Omental fat pad (tissue), 4 donors: ENCODE results near the gene ADGRL1. TPM values are rescaled to one million over a fixed set of nuclear protein-coding genes. Genes with fewer than 3 reads are reported as not detected.

Experiments
- ATAC-seq: fragments of 150-250 bp; one replicate; pipeline ENCODE4 v1.9.1; 2016; ENCODE audit warnings: mild to moderate bottlenecking, moderate library complexity; ENCODE audit not compliant: low FRiP score
- DNase-seq: peaks from one replicate; pipeline ENCODE4 v3.0.0-alpha.2; 2019; ENCODE audit warnings: low spot score
- small RNA-seq: library from RNA; depleted of rRNA; stranded (forward); fragments of <200 nt; gene quantifications from one replicate; pipeline ENCODE3, GENCODE V24; 2016
- total RNA-seq, 4 donors: library from RNA; depleted of rRNA; stranded (reverse); fragments of >200 nt; gene quantifications; one replicate each; pipeline ENCODE4 v1.1.0, GENCODE V29; 2016
- TF ChIP-seq, protein P1 (sequence below), 3 donors: fragments of 450-650 bp; IDR thresholded peaks; one replicate each; pipeline ENCODE4 v1.5.1; 2016 to 2017; ENCODE audit warnings: antibody characterized with exemption in 3 of 3, mild to moderate bottlenecking in 3 of 3, moderate library complexity in 2 of 3

ADGRL1 gene
- total RNA-seq, 4 donors from 2014 or later: 7.7 to 18.0 (median 13.9) TPM

DNA sequence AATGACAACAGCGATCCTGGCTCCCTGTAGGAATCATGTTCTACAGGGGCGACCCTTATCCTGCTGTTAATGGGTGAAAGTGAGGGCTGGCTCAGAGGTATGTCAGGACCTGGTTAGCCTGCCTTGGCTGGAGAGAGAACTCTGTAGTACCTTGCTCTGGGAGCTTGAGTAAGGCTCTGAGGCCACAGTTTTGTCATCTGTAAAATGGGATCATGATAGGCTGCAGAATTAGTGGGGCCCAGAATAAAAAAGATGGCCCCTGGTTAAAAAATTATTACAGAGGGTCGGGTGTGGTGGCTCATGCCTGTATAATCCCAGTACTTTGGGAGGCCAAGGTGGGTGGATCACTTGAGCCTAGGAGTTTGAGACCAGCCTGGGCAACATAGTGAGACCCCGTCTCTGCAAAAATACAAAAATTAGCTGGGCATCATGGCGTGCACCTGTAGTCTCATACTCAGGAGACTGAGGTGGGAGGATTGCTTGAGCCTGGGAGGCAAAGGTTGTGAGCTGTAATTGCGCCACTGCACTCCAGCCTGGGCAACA is 104.9 kb downstream of the ADGRL1 start:
- TF ChIP-seq, protein P1, sequence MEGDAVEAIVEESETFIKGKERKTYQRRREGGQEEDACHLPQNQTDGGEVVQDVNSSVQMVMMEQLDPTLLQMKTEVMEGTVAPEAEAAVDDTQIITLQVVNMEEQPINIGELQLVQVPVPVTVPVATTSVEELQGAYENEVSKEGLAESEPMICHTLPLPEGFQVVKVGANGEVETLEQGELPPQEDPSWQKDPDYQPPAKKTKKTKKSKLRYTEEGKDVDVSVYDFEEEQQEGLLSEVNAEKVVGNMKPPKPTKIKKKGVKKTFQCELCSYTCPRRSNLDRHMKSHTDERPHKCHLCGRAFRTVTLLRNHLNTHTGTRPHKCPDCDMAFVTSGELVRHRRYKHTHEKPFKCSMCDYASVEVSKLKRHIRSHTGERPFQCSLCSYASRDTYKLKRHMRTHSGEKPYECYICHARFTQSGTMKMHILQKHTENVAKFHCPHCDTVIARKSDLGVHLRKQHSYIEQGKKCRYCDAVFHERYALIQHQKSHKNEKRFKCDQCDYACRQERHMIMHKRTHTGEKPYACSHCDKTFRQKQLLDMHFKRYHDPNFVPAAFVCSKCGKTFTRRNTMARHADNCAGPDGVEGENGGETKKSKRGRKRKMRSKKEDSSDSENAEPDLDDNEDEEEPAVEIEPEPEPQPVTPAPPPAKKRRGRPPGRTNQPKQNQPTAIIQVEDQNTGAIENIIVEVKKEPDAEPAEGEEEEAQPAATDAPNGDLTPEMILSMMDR (IDR thresholded peaks at IDR 0.05): no peak
- ATAC-seq: no peak
- no peak for DNase-seq

Small RNA genes lying within 50 kb of the gene (small RNA-seq; reads per million reads assigned to genes)
- not detected for gene RN7SL231P

Other genes with a start within 250 kb of the ADGRL1 start
- 1 to 10 TPM; 2.8 to 7.6 (median 3.2) TPM for gene RFX1, start 199.8 kb downstream of the ADGRL1 start, total RNA-seq
- gene RLN3, start 178.0 kb downstream of the ADGRL1 start, total RNA-seq: not detected
- gene IL27RA, start 174.4 kb downstream of the ADGRL1 start, total RNA-seq: 10 to 100 TPM in 1 of 4 donors, 1 to 10 TPM in 3; 4.5 to 12.8 (median 6.3) TPM
- not detected for gene PALM3, start 144.1 kb downstream of the ADGRL1 start, total RNA-seq
- 1 to 10 TPM in 3 of 4 donors, not detected in 1; 1.6 to 3.0 (median 2.8) TPM for gene MISP3, start 133.4 kb downstream of the ADGRL1 start, total RNA-seq
- not detected for gene C19orf67, start 120.4 kb downstream of the ADGRL1 start, total RNA-seq
- gene SAMD1, start 115.4 kb downstream of the ADGRL1 start, total RNA-seq: 10 to 100 TPM in 2 of 4 donors, 1 to 10 TPM in 2; 8.6 to 22.5 (median 10.8) TPM
- gene PRKACA, start 88.4 kb downstream of the ADGRL1 start, total RNA-seq: 10 to 100 TPM; 31.5 to 56.1 (median 45.1) TPM
- gene ASF1B, start 69.6 kb downstream of the ADGRL1 start, total RNA-seq: 1 to 10 TPM in 1 of 4 donors, under 1 TPM in 2, not detected in 1; 0.37 to 2.5 (median 0.95) TPM
- gene ADGRE5, start 175.3 kb upstream of the ADGRL1 start, total RNA-seq: 100 to 1,000 TPM in 1 of 4 donors, 10 to 100 TPM in 3; 38.1 to 106 (median 62.8) TPM
- gene DDX39A, start 213.2 kb upstream of the ADGRL1 start, total RNA-seq: 100 to 1,000 TPM in 1 of 4 donors, 10 to 100 TPM in 3; 68.4 to 139 (median 76.3) TPM
- gene PKN1, start 227.1 kb upstream of the ADGRL1 start, total RNA-seq: 100 to 1,000 TPM in 1 of 4 donors, 10 to 100 TPM in 3; 47.3 to 104 (median 85.0) TPM